ENCODE measurements around the gene IQCE.

Gene IQCE

DNA sequence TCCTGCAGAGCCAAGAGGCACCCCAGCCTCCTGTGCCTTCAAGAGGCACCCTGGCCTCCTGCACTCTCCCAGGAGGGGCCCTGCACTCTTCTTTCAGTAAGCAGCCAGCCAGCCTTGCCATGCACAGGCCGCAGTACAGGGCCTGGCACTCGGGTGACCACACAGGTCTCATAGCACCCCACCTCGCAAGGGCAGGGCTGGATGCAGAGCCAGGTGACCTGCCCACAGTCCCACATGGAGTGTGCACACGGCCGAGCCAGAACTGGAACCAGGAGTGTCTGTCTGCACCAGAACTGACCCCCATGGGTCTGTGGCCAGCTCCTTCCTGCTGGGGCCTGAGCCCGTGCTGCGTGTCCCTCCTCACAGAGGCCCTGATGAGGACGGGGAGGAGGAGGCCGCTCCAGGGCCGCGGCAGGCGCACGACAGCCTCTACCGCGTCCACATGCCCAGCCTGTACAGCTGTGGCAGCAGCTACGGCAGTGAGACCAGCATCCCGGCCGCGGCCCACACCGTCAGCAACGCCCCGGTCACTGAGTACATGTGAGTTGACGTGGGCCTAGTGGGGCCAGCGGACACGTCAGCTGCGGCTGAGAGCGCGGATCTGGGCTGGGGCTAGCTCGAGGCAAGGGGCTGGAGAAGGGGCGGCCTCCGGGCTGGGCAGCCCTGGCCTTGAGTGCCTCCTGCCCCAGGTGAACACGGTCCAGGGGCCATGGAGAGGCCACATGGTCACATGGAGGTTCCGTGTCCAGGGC, 99.3 kb downstream of the IQCE start:
- DNase-seq, result no peak

DNA sequence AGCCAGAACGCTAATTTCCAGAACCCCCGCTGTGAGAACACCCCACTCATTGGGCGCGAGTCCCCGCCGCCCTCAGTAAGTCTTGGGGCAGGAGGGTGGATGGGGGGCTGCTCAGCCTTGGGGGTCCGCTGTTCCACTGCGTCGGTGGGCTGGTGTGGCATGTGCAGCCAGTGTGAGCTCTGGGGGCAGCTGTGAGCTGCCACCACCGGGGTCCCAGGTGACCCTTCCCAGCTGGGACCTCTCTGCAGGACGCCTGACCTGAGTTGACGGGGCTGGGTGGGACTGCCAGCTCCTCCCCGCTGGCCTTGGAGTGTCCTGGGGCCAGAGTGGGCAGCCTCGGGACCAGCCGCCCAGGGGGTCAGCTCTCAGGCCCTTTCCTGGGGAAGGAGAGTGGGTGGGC, 100.2 kb downstream of the IQCE start:
- no peak for DNase-seq

DNA sequence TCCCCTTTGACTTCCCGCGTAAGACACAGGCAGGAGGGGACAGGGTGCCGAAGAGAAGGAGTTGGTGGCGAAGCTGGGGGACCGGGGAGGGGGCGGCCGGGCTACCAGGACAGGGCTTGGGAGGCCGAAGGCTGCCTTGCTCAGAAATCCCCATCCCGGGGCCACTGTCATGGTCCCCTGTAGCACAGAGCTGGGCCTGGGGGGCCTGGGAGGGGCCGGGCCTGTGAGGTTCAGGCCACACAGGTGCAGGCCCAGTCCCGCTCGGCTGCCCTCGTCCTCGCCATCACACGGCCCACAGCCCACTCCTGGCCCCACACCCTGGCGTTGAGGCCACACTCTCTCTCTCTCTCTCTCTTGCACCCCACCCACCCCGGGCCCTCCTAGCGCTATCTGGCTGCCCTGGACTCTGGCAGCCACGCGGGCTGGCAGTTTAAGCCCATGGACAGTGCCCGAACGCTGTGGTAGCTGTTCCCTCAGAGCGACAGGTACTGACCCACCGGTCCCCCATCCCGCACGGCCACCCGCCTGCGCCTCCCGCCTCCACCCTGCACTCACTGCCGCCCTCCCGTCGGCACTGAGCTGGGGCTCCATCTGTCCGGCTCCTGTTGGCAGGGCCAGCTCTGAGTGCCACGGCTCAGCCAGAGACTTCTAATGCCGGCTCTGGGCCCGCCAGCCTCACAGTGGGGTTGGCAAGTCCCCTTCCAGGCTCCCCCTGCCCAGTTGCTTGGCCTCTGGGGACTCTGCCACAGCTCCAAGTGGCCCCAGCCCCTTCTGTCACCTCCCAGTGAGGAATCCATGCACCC, 101.0 kb downstream of the IQCE start:
- peak in 4 of 51 donors; percentile 22 to 53 (median 25) for DNase-seq

DNA sequence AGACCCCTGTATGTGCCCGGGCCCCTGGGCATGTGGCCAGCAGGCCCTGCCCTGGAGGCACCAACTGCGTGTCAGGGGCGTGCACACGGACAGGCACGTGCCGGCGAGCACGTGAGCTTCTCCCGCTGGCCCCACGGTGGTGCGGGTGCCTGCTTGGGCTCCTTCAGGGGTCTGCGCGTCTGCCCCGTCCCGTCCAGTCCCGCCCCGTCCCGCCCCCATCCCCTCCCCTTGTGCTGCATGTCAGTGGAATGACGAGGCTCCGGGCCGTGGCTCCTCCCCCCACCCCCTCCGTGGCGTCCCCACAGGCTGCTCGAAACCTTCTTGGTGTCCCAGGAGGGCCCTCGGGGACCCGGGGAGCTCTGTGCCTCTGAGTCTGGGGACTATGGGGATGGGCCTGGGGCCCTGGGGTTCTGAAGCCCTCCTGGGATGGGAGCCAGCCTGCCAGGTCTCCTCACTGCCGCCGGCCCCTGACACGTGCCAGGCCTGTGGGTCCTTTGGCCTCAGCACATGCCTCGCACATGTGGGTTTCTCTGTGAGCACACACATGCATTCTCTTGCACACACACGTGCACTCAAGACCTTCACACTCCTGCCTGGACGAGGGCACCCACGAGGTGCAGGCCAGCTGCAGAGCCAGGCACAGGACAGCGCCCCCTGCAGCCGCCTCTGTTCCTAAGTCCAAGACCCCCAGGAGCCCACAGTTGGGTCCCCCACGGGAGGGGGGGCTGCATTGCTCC, 101.7 kb downstream of the IQCE start:
- DNase-seq, result no peak

DNA sequence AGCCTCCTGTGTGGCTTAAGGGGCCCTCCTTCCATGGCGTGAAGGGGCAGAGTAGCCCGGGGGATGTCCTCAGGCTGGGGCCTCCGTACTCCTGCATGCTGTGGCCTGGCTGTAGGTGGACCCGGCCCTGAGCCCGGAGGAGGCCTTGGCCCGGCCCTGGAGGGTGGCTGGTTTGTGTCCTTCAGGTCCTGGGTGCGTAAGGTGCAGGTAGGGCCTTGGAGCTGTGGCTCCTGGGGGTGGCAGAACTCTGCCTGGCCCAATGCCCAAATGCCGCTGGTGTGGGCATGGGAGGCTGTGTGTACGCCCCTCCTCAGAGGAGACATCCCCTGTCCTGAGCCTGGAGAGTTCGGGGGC, 102.3 kb downstream of the IQCE start:
- no peak for DNase-seq

DNA sequence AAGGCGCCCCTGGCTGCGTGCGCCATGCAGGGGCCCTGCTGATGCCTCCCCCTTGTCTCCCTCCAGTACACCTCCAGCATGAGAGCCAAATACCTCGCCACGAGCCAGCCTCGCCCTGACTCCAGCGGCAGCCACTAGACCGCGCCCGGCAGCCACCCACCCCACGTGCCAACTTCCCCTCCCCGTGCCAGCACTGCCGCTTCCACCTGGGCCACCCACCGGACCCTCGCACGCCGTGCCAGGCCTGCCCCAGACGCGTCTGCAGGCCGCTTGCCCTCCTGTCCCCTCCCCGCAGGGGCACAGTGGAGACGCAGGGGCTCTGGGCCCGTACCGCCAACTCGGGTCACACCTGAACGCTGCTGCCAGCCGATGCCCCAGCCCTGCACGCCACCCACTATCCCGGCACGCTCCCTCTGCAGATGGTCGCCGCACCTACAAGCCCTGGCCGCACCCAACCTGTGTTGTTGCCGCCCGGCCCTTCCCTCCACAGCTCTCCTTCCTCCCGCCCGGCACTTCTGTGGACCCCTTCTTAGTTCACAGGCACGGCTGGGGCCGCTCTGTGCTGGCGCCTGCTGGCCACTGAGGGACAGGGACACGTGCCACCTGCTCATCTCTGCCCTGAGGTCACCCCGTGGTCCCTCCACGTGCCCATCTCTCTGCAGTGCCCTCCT, 103.0 kb downstream of the IQCE start:
- DNase-seq, result no peak

DNA sequence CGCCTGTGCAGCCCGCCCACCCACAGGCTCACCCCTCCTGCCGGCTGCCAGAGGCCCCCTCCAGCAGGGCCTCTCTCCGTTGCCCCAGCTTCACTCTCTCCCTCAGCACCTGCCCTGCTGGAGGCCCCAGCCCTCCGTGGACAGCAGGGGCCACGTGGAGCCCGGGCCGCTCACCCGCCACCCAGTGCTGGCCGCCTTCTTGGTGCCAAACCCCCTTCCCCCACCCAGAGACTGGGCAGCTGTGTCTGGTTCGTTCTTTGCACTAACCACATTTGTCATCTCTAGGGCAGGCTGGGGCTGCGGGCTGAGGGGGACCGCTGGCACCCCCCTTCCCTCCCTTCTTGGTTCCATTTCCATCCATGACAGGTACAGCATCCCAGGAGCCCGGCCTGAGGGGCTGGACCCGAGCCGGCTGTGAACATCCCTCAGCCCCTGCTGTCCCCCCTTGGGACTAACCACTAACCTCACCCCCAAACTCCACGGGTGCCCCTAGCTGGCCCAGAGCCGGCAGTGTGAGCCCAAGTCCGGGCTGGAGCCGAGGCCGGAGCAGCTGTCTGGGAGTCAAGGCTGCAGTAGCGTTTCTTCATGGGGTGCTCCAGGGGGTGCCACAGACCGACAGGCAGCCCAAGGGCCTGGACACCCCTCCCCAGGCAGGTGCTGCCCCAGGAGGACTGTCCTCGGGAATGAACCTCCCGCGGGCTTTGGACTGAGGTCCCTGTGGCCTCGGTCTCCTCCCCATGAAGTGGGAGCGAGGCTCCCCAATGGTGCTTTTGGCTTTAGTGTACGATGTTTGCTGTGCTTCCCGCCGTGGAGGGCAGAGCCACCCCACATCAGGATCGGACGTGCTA, 103.7 kb downstream of the IQCE start:
- peak in 1 of 51 donors; percentile 13 for DNase-seq

DNA sequence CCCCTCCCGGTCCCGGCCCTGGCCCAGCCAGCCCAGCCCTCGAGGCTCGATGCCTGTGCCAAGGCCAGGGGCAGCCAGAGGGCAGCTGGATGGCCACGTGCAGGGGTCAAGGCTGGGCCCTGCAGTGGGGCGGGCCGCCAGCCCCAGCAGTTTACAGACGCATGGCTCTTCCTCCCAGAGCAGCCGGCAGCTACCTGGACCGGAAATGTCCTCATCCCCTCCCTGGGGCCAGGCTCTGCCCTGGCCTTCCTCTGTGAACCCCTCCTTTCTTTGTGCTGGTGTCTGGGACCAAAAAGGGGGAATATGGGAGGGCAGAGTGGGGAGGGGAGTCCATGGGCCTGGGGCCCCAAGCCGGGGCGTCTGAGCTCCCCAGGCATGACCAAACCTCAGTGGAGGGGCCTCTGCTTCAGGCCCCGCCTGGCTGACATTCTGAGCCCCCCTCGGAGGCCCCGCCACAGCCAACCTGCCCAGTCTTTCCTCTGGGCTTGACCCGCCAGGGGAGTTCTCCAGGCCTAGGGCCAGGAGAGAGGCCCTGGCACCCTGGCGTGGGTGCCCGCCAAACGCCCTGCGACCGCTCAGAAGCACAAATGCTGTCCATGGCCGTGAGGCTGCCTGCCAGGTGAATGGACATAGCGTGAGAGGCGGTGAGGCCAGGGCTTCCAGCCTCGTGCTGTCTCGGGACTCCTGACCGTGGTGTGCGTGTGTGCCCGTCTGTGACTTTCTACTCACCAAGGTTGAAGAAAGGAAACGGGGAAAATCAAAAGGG, 104.5 kb downstream of the IQCE start:
- DNase-seq, result peak in 14 of 51 donors; percentile 18 to 68 (median 36)

DNA sequence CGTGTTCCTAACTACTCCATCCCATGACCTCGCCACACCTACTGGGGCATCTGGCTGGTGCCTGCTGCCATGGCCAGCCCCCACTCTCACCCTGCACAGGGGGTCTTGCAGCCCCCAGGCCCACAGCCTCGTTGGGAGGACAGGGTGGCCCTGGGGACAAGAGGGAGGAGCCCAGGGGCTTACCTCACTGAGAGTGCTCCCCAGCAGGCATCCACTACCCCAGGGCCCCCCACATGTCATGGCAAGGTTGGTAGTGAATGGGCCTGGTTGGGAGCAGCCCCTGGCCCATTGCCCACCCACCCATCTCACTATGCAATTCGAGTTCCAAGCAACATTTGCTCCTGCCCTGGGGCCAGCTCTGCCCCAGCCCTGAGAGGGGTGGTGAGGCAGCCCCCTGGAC, 105.2 kb downstream of the IQCE start:
- DNase-seq, result no peak

Data from hypothalamus (tissue), 51 donors.